ENCODE measurements around the gene LRRC74A.

- no peak for TF ChIP-seq CTCF (IDR thresholded peaks at IDR 0.05; ENCODE audit: low read depth, low read length)
- no peak for TF ChIP-seq EZH2phosphoT487 (IDR thresholded peaks at IDR 0.05; ENCODE audit: low read depth)
Observed at GRCh38 chr14:76916040-76916715, 90.0 kb downstream of the LRRC74A start.

Data from OCI-LY3 (cell line).